ENCODE results near the gene HSDL2.

DNA sequence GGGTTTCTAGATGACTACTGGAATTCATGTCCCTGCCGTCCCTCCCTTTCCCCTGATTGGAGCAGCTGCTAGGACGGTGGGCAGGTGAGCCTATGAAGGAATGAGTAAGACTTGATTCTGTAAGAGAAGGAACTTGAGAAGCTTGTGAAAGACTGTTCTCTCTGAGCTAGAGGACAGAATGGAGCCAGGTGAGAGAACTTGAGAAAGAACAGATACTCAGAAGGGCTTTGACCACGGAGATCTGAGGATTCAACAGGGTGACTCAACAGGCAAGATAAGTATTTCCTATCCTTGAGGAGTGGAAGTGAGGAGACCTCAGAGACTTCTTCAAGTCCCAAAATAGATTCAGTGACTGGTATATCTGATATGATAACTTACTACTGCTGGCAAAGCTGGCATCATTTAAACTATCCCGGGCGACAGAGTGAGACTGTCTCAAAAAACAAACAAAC, 41.9 kb downstream of the HSDL2 start:
- no peak for TF ChIP-seq EZH2 (IDR thresholded peaks at IDR 0.05; ENCODE audit: insufficient read depth, poor library complexity, severe bottlenecking)
- TF ChIP-seq EZH2phosphoT487 (IDR thresholded peaks at IDR 0.05; ENCODE audit: insufficient read depth, low read depth) = no peak

All from GM23248 (cell line).